Cardiac fibroblast (primary cell): ENCODE results near the gene CTNNBIP1.

Source experiments
- DNase-seq, 2 donors: peaks; one replicate each; pipeline versions ENCODE4 v3.0.0 to v3.0.0-alpha.2; 2010; ENCODE audit warnings: low read depth in 2 of 2
- H3K4me3 ChIP-seq, 2 donors: replicated peaks in 1 of 2; 1 replicate in 1 of 2; 2 replicates in 1 of 2; pipeline ENCODE4 v1.5.1; 2011; ENCODE audit warnings: low read depth in 2 of 2, low read length in 2 of 2, mild to moderate bottlenecking in 2 of 2, moderate library complexity in 1 of 2
- CTCF ChIP-seq: IDR thresholded peaks from one replicate; pipeline ENCODE4 v1.5.1; 2011; ENCODE audit warnings: low read depth, mild to moderate bottlenecking, low read length, inconsistent platforms

Gene CTNNBIP1

GRCh38 chr1:9912264-9912936 is 2.3 kb upstream of the CTNNBIP1 start:
- no peak for DNase-seq
- H3K4me3 ChIP-seq: no peak overlapping the region
- no peak for TF ChIP-seq CTCF

- DNase-seq: peak; percentile 99
- peak overlapping the region; percentile 55 to 66 for H3K4me3 ChIP-seq
- no peak for TF ChIP-seq CTCF
Measured at GRCh38 chr1:9910423-9911178, 532 bp upstream of the CTNNBIP1 start.

- no peak for TF ChIP-seq CTCF
- DNase-seq: peak in 1 of 2 donors; percentile 22
- H3K4me3 ChIP-seq: peak overlapping the region; percentile 66 to 88
Measured at GRCh38 chr1:9909234-9910046, 629 bp downstream of the CTNNBIP1 start.

- DNase-seq: no peak
- no peak for TF ChIP-seq CTCF
- H3K4me3 ChIP-seq: peak overlapping the region; percentile 66 to 88
Measured at GRCh38 chr1:9908871-9909233, 1.2 kb downstream of the CTNNBIP1 start.

GRCh38 chr1:9907441-9907840 is 2.6 kb downstream of the CTNNBIP1 start:
- H3K4me3 ChIP-seq: no peak overlapping the region
- DNase-seq: no peak
- no peak for TF ChIP-seq CTCF

GRCh38 chr1:9906466-9906865 is 3.6 kb downstream of the CTNNBIP1 start:
- TF ChIP-seq CTCF: no peak
- DNase-seq: no peak
- no peak overlapping the region for H3K4me3 ChIP-seq
